Vagina (tissue), 2 donors: ENCODE data around the gene RCHY1.

ENCODE experiments used
- POLR2A ChIP-seq, 2 donors: fragments of 450-650 bp; IDR thresholded peaks; one replicate each; pipeline ENCODE4 v1.6.1; 2017; ENCODE audit warnings: antibody characterized with exemption in 2 of 2, mild to moderate bottlenecking in 2 of 2, moderate library complexity in 2 of 2
- POLR2AphosphoS5 ChIP-seq, 2 donors: sonication (generic); formaldehyde crosslinking; IDR thresholded peaks; one replicate each; pipeline ENCODE4 v1.9.0; 2017; ENCODE audit warnings: antibody characterized with exemption in 2 of 2, mild to moderate bottlenecking in 2 of 2, low read depth in 1 of 2; ENCODE audit not compliant: insufficient read depth in 1 of 2

DNA sequence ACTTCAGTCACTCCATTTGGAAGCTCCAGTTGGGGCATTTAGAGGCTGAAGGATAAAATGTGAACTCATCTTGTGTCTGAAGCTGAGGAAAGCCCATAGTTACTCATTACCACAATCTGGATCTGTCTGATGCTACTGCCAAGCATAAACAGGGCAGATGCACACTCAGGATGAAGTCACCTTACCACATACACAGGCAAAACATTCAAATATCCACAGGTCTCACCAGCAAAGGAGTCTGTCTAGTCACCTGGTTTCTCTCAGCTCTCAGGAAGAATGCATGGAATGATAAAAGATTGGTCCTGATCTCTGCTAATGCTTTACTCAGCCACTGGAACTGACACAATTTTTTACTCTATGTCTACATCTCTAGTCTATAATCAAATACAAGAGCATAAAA lies 28.6 kb upstream of the RCHY1 start:
- TF ChIP-seq POLR2AphosphoS5 (IDR thresholded peaks at IDR 0.05; ENCODE audit: insufficient read depth in 1 of 2, low read depth in 1 of 2): no peak
- TF ChIP-seq POLR2A (IDR thresholded peaks at IDR 0.05): no peak
